ENCODE data around the gene ADAMTSL2. TPM values are rescaled to one million over a fixed set of nuclear protein-coding genes. Genes with fewer than 3 reads are reported as not detected.

The ADAMTSL2 gene
- total RNA-seq, 1 donor: under 0.01 TPM

DNA sequence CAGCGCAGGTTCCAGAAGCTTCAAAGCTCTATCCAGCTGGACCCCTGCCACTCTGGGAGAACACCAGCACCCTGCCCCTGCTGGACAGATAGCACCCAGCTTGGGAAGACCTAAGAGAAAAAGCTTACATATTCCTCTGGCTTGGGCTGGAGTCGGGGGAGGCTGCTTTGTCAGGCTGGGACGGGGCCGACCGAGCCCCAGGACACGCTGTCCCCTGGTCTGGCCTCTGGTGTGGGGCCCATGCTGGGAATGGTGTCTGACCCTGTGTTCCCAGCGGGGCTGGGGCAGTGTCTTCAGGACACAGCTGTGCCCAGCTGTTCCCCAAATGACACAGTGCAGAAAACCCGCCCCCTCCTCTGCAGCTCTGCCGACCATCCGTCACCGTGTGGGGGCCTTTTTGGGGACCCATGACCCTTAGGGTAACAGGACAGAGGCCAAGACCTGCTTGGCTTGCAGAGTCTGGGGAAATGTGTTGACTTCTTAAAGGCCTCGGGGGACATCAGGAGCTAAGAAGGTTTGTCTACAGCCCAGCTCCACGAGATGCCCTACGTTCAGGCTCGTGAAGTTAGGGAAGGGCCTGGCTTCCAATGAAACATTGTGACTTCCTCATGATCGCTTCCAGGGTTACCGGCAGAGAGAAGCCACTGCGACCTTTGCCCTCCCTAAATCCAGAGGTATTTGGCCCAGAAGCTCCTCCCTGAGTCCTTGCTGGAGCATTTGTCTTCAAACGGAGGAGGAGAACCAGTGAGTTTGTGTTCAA lies 35.2 kb upstream of the ADAMTSL2 start:
- DNase-seq (ENCODE audit: low read depth in 2 of 3, low spot score in 2 of 3): no peak

GRCh38 chr9:133499892-133500270 lies 34.6 kb upstream of the ADAMTSL2 start:
- no peak for DNase-seq (ENCODE audit: low read depth in 2 of 3, low spot score in 2 of 3)

- DNase-seq (ENCODE audit: low read depth in 2 of 3, low spot score in 2 of 3): no peak
Observed at GRCh38 chr9:133502112-133502511, 32.4 kb upstream of the ADAMTSL2 start.

- no peak for DNase-seq (ENCODE audit: low read depth in 2 of 3, low spot score in 2 of 3)
Observed at GRCh38 chr9:133505186-133505830, 29.2 kb upstream of the ADAMTSL2 start.

DNA sequence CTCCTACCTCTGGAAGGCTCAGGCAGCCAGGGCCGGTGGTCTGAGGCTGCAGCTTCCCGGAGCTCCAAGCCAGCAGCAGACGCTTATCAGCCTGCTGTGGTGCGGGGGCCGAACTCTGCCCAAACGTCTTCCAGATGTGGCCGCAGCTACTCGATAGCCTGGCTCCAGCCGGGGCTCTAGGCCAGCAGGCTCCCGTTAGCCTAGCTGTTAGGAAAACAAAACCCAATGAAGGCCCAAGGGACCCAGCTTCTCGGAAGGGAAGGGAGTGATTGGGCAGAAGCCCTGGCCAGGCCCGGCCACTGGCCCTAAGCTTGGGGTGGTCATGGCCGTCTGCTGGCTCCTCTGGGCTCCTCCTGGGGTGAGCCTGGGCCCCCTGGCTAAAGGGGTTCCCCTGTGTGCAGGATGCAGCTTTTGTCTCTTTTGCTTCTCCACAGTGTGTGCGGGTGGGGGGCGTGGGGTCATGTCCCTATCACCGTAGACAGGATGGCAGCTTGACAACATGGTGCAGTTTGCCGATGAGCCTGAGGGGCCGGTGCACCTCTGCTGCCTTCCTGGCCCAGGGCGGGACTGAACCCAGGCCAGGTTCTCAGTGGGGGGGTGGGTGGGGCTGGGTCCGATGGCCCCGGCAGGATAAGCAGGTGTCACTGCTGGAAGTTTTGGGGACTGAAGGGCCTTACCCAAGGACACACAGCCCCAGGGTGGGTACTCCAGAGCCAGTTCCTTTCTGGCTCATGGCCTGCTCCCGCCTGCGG lies 28.4 kb upstream of the ADAMTSL2 start:
- no peak for DNase-seq (ENCODE audit: low read depth in 2 of 3, low spot score in 2 of 3)

DNA sequence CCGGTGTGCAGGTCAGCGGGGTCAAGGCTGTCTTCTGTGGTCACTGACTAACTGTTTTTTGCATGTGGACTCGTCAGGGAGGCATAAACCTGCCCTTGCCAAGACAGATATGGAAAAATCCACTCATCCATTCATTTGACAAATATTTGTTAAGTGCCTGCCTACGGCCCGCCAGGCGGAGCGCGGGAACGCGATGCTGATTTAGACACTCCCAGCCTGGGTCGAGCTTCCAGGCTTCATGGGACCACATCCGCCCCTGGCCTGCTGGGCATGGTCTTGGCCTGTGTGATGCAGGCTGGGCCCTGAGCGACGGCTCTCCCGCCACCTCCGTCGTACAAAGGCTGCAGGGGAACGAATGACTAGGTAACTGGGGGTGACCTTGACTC lies 27.9 kb upstream of the ADAMTSL2 start:
- no peak for DNase-seq (ENCODE audit: low read depth in 2 of 3, low spot score in 2 of 3)

DNA sequence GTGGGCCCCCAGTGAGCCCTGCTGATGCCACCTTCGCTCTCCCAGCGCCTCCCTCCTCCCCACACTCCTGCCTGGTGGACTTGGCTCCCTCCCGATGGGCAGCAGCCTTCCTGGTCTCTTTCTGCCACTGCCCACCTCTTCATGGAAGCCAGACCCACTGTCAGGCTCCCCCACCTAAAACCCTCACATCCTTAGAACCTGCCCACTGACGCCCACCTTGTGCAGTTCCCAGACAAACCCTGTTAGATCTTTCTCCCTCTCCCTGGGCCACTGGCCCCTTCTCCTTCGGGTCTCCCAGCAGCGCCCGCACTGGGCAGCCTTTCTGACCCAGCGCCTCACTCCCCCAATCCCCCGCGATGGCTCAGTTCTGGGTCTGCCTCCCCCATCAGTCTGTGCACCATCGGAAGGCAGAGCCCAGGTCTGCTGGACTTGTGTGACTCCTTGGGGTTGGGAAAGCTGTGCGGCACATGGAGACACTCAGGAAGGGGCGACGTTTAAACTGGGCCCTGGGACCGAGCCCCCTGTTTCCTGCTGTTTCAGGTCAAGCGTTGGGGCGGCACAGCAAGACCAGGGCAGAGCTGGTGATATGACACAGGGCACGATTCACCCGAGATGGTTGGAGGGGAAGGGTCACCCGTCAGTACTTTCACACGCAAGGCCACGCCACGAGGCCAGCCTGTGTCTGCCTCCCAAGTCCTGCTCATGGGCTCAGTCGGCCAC lies 27.1 kb upstream of the ADAMTSL2 start:
- DNase-seq (ENCODE audit: low read depth in 2 of 3, low spot score in 2 of 3): no peak

- DNase-seq (ENCODE audit: low read depth in 2 of 3, low spot score in 2 of 3): no peak
Observed at GRCh38 chr9:133508046-133508445, 26.5 kb upstream of the ADAMTSL2 start.

DNA sequence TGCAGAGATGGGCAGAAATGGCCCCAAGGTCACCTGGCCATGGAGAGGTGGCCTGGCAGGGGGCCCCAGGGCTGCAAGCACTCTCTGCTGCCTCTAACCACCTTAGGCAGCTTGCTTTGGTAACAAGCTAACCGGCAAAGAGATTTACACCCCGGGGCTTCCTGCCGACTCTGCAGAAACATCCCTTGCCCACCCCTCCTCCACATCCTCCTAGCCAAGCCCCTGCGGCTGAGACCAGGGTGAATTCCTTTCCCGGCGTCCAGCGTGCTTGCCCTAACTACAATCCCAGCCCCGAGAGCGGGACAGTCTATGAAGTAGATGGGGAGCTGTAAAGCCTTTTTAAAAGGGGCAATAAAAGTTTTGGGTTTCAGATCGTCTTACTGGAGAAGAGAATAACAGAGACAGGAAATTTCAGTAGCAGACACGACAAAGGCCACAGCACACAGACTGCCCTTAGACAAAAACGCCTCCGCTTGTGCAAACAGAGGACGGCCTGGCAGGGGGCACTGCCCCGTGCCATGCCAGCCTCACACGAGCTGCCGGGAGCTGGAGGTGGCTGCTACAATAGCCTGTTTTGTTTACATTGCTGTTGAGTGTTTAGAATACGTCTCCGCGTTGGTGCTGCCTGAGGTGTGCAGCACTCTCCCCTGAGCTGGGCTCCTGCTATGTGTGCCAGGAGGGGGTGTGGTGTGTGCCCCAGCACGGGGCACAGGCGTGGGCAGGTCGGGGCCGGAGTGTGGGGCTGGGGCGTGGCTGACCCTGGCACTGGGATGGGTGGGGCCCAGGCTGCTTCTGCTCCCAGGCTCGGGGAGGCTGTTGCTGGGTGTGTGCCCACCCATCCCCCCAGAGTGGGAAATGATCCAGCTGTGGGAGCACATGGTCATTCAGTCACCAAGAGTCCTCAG lies 25.1 kb upstream of the ADAMTSL2 start:
- DNase-seq (ENCODE audit: low read depth in 2 of 3, low spot score in 2 of 3): peak in 2 of 3 donors; percentile 28 to 29

GRCh38 chr9:133510926-133511505 lies 23.5 kb upstream of the ADAMTSL2 start:
- DNase-seq (ENCODE audit: low read depth in 2 of 3, low spot score in 2 of 3): no peak

GRCh38 chr9:133511607-133512006 lies 22.9 kb upstream of the ADAMTSL2 start:
- no peak for DNase-seq (ENCODE audit: low read depth in 2 of 3, low spot score in 2 of 3)

DNA sequence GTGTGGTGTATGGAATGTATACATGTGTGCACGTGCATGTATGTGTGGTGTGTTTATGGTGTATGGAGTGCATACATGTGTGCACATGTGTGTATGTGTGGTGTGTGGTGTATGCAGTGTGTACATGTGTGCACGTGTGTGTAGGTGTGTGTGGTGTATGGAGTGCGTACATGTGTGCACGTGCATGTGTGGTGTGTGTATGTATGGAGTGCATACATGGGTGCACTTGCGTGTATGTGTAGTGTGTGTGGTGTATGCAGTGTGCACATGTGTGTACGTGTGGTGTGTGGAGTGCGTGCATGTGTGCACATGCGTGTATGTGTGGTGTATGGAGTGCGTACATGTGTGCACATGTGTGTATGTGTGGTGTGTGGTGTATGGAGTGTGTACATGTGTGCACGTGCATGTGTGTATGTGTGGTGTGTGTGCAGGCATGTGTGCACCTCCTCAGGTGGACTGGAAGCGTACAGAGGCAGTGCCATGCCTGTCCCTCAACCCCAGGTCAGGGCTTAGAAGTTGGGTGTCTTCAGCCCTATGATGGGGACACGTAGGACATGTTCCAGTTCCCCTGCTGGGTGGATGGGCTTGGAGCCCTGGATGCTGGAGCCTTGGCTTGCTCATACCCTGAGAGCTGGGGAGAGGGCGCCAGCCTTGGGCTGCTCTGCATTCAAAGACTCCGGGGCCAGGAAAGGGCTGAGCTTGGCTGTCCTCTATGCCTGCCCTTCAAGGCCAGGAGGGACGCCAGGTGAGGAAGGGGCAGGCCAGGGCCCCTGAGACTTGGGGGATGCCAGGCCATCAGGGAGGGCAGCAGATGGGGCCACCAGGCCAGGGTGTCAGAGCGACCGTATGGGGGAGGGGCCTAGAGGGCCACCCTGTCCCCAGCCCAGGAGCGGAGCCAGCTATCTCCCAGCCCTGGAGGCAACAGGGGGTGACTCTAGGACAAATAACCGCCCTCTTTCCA lies 22.0 kb upstream of the ADAMTSL2 start:
- no peak for DNase-seq (ENCODE audit: low read depth in 2 of 3, low spot score in 2 of 3)

DNA sequence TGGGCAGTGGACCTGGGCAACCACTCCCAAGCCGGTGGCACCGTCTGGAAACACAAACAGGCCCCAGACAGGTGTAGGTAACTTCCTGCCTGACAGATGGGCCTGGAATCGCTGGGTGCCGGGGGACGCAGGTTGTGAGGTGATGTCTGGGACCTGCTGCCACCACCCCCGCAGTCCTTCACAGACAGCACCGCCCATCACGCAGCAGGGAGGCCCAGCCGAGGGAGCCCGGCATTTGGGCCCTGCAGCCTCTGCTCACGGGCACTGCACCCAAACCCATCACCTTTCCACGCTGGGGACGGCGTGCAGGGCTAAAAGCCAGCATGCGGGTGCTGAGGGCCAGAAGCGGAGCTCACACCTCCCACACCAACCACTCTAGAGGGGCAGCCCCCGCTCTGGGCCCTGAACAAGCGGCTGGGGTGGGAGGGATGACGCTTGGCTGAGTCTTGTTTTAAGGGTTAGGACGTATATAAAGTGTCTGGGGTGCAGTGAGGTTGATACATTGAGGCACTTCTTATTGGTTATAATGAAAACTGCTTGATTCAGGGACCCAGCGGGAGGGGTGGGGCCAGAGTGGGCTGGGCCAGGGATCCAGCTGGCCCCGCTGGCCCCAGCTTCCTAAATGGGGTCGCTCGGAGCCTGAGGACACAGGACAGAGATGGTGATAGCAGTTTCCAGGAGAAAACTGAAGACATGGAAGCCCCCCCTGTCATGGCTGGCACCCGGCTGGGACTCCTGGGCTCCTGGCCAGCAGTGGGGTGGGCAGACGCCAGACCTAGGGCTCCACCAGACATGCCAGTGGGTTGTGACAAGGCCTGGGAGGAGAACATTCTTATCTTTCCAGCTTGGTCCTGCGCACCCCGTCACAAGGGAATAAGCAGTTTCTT lies 21.0 kb upstream of the ADAMTSL2 start:
- no peak for DNase-seq (ENCODE audit: low read depth in 2 of 3, low spot score in 2 of 3)

DNA sequence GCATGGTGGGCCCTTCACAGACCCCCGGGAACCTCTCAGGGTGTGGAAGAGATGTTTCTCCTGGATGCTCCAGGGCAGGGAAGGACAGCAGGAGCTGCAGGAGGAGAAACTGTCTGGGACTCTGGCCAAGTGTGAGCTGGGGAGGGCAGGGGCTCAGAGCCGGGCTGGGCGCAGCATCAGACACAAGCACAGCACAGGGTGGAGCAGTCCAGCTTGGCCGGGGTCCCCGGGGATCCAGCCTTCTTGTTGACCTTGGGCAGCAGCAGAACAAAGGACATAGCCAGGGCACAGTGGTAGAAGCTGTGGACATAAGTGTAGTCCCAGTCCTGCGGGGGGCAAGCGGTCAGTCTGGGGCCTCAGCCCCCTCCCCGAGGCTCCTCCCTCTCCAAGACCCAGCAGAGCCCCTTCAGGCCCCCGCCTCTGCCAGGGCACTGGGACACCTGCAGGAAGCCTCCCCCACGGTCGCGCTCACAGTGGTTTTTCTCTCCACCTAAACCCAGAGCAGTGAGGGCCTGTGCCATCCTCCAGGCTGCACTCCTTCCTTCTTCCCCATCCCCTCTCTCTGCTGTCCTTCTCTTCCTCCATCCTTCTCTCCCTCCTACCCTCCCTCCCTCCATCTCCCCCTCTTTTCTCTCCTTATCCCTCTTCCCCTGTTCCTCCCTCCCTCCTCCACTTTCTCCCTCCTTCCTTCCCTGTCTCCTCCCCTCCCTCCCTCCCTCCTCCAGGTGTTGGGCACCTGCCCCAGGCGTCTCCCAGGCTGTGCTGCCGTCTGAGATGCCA lies 19.9 kb upstream of the ADAMTSL2 start:
- DNase-seq (ENCODE audit: low read depth in 2 of 3, low spot score in 2 of 3): no peak

DNA sequence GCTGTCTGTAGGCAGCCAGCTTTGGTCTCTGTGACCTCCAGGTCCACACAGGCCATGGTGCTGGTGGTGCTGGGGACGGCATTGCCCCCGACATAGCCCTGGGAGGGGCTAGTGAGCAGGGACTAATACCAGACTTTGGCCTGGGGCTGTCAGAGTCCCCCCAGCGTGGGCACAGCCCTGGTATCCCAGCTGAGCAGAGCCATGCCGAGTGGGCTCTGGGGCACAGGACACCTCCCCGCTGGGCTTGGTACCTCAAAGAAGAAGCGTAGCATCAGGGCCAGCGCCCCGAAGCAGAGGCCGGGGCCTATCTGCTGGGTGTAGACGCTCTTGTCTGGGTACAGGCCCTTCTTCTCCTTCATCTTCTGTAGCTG lies 19.3 kb upstream of the ADAMTSL2 start:
- DNase-seq (ENCODE audit: low read depth in 2 of 3, low spot score in 2 of 3): no peak

DNA sequence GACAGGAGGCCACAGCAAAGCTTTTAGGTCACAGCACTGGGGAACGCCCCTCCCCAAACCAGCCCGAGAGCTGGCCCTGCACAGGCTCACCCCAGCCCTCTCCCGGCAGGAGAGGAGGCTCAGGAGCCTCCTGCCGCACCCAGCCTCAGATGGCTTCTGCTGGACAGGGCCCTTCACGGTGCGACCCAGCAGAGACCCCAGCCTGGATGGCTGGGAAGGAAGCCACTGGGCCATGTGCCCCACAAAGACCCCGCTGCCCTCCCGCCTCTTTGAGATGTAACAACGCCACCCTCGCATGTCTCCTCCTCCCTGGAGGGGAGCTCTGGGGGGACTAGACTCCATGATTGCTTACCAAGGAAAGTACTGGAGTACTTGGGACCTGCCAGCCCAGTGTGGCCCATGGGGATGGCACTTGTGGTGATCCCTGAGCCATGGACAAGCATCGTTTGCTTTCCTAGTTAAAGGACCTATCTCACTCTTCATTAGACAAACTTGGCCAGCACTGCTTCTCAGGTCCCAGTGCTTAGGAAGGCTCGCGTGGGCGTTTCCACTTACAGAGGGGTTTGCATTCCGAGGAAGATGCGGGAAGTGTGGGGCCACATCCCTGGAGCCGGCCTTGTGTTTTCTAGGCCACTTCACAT lies 18.8 kb upstream of the ADAMTSL2 start:
- DNase-seq (ENCODE audit: low read depth in 2 of 3, low spot score in 2 of 3): no peak

Data from hematopoietic multipotent progenitor cell (in vitro differentiated cells).